HG03565 (cell line): ENCODE results near the gene TFB2M.

Experiments
- ATAC-seq: cut with Tn5 transposase; IDR thresholded peaks from one replicate; pipeline ENCODE4 v1.9.1; 2021; ENCODE audit warnings: mild to moderate bottlenecking, moderate library complexity; ENCODE audit not compliant: unreplicated experiment

The TFB2M gene

GRCh38 chr1:246516126-246516525 lies 49.9 kb downstream of the TFB2M start:
- ATAC-seq, result no peak

GRCh38 chr1:246515390-246516005 lies 50.6 kb downstream of the TFB2M start:
- ATAC-seq, result no peak

GRCh38 chr1:246513619-246514343 lies 52.3 kb downstream of the TFB2M start:
- ATAC-seq, result no peak

- ATAC-seq, result no peak
Observed at GRCh38 chr1:246513041-246513440, 53.0 kb downstream of the TFB2M start.

DNA sequence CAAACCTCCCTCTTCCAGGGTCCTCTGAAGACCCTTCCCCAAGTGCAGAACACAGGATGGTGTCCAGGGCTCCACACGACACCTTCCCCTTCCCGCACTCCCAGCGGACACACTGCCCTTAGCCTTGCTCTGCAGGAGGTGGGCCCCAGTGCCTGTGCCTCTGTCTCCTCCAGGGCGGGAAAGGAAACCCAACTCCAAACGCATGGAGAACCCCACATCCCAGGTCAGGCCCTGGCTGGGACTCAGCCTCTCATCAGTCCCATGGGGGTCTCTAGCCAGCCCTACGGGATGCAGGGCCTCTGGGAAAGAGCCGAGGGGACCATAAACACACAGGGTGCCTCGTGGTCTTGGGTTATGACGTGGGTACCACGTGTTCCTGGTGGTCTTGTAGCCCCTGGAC lies 53.4 kb downstream of the TFB2M start:
- ATAC-seq, result no peak

GRCh38 chr1:246512230-246512629 lies 53.8 kb downstream of the TFB2M start:
- no peak for ATAC-seq

GRCh38 chr1:246511203-246511602 lies 54.9 kb downstream of the TFB2M start:
- ATAC-seq, result no peak

- ATAC-seq, result no peak
Observed at GRCh38 chr1:246510147-246511030, 55.7 kb downstream of the TFB2M start.

- ATAC-seq, result no peak
Observed at GRCh38 chr1:246508897-246509688, 57.0 kb downstream of the TFB2M start.

DNA sequence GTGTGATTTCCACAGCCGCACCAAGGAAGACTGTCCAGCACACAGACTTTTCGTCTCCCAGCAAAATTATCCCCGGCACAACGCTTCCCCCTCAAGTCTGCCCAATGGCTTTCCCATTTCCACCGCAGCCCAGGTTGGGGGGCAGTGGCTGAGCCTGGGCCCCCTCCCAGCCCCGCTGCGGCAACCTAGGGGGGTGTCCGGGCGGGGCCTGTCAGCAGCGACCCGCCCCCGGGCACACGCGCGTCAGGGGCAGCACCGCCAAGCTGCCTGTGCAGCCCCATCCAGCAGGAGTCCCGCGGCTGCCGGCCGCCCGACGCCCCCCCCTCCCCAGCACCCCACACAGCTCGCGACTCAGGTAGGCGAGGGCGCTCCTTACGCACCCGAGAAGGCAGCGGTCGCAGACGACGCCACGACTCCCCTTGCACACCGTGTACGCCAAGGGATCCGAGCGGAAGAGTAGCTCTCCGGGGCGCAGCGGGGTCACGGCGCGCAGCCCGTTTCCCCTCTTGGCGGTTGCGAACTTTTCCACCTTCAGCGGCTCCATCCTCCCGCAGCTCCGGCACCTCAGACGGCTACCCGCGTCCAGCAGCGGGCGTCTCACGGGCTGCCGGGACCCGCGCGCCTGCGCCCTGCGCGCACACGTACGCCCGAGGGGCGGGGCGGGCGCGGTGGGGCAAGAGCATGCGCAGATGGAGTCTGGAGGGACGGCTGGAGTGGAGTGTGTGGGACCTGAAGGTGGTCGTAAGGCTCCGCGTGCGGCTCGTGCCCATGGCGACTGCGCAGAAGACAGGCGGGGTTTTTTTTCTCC lies 59.2 kb downstream of the TFB2M start, which contains the start of gene SMYD3:
TSS of gene SMYD3 (minus strand) at position 606 of the 808 bp plus-strand sequence.
- ATAC-seq, result peak; percentile 85

DNA sequence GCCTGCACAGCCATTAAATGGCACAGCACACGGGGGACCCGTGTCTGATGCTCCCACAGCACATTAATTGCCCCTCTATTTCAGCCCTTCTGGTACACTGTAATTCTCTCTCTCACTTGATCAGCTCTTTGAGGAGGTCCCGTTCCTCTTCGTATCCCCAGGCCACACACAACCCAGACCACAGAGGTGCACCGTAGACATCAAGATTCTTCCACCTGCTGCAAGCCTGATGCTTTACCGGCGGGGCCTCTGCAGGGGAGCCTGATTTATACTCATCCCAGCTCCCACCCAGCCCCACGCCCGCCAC lies 59.7 kb downstream of the TFB2M start:
- ATAC-seq, result peak; percentile 8

GRCh38 chr1:246503341-246503740 lies 62.7 kb downstream of the TFB2M start:
- ATAC-seq, result no peak

GRCh38 chr1:246497331-246497915 lies 68.6 kb downstream of the TFB2M start:
- peak; percentile 65 for ATAC-seq

DNA sequence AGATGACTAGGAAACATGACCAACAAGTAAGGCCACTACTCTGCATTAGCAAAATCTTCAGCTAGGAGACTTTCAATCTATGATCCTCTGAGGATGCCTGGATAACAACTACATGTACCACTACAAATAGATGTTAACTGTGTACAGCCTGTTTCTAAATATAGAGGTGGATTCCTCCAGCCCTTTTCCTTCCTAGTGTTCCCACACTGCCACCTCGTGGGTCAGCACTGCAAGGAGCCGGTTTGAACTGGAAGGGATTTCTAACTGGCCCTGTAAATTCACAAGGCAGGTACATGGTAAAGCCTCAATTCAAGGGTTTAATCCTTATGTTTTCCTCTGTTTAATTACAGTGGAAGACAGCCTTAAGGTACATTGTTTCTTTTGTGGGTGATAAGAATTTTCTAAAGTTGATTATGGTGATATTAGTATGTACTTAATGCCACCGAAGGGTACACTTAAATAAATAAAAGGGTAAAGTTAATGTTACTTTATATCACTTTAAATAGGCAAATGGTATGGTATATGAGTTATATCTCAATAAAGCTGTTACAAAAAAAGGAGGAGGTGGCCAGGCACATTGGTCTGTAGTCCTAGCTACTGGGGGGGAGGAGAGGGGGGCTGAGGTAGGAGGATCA lies 73.3 kb downstream of the TFB2M start:
- ATAC-seq, result no peak

GRCh38 chr1:246491551-246492053 lies 74.5 kb downstream of the TFB2M start:
- ATAC-seq, result no peak
